ACC112 (cell line): ENCODE measurements around the gene USP4.

Experiments
- H2AFZ ChIP-seq: fragments of 200-600 bp; sonication (generic); one replicate; pipeline ENCODE4 v1.6.0; 2017; ENCODE audit warnings: antibody characterized with exemption, low read length; ENCODE audit not compliant: unreplicated experiment
- H3K27ac ChIP-seq: fragments of 200-600 bp; sonication (generic); 2 replicates; pipeline ENCODE4 v1.5.1; 2014; ENCODE audit warnings: low read depth, mild to moderate bottlenecking, antibody characterized with exemption, low read length, moderate library complexity
- H3K27me3 ChIP-seq: fragments of 200-600 bp; sonication (generic); 2 replicates; pipeline ENCODE4 v1.6.1; 2014; ENCODE audit warnings: mild to moderate bottlenecking, antibody characterized with exemption, low read length, moderate library complexity, mixed read lengths; ENCODE audit not compliant: insufficient read depth
- H3K36me3 ChIP-seq: fragments of 200-600 bp; sonication (generic); 2 replicates; pipeline ENCODE4 v1.6.1; 2016; ENCODE audit warnings: mild to moderate bottlenecking, antibody characterized with exemption, low read length, moderate library complexity, mixed read lengths; ENCODE audit not compliant: insufficient read depth
- H3K4me1 ChIP-seq: fragments of 200-600 bp; sonication (generic); one replicate; pipeline ENCODE4 v1.6.1; 2016; ENCODE audit warnings: low read length, mixed read lengths; ENCODE audit not compliant: insufficient read depth, unreplicated experiment, control insufficient read depth
- H3K4me3 ChIP-seq: fragments of 200-600 bp; sonication (generic); 2 replicates; pipeline ENCODE4 v1.5.1; 2014; ENCODE audit warnings: mild to moderate bottlenecking, low read depth, low read length
- H3K79me2 ChIP-seq: fragments of 200-600 bp; sonication (generic); one replicate; pipeline ENCODE4 v1.6.0; 2016; ENCODE audit warnings: low read length; ENCODE audit not compliant: control insufficient read depth, unreplicated experiment, insufficient read depth

Gene USP4

DNA sequence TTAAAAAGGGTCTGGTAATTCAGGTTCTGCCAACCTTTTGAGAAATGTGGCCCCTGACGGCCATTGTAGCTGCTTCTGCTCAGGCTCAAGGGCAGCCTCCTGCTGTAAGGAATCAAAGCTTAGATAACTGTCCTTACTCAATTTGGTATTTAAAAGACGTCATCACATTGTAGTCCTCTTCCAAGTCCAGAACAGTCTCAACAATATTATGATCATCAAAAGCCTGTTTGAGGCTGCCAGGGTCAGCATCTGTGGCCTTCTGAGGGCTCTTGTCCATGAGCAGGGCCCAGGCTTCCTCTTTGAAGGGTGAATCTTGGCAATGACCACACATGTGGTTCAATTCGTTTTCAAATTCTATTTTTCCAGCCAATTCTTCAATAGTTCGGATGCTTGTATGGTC, 68.8 kb downstream of the USP4 start:
- Histone ChIP-seq H3K36me3 (no peaks in the 10 kb centered on the region), H3K27me3 (no peaks in the 10 kb centered on the region), H3K79me2 (no peaks in the 10 kb centered on the region), H2AFZ (no peak overlapping the region), H3K4me1 (peaks cover 5% of the 10 kb centered on the region), H3K27ac (no peak overlapping the region), H3K4me3 (no peak overlapping the region)

DNA sequence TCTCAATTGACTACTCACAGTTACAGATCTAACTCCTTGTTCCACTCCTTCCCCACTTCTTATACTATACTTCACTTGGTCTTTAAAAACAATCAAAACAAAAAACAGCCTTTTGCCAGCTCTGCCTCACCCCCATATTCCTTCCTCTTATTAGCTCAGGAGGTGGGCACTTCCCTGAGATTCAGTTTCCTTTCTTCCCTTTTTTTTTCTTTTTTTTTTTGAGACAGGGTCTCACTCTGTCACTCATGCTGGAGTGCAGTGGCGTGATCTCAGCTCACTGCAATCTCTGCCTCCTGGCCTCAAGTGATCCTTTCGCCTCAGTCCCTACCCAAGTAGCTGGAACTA, 69.7 kb downstream of the USP4 start:
- Histone ChIP-seq H3K4me3 (no peak overlapping the region), H3K79me2 (no peaks in the 10 kb centered on the region), H3K27ac (no peak overlapping the region), H3K27me3 (no peaks in the 10 kb centered on the region), H2AFZ (no peak overlapping the region), H3K4me1 (no peaks in the 10 kb centered on the region), H3K36me3 (no peaks in the 10 kb centered on the region)

DNA sequence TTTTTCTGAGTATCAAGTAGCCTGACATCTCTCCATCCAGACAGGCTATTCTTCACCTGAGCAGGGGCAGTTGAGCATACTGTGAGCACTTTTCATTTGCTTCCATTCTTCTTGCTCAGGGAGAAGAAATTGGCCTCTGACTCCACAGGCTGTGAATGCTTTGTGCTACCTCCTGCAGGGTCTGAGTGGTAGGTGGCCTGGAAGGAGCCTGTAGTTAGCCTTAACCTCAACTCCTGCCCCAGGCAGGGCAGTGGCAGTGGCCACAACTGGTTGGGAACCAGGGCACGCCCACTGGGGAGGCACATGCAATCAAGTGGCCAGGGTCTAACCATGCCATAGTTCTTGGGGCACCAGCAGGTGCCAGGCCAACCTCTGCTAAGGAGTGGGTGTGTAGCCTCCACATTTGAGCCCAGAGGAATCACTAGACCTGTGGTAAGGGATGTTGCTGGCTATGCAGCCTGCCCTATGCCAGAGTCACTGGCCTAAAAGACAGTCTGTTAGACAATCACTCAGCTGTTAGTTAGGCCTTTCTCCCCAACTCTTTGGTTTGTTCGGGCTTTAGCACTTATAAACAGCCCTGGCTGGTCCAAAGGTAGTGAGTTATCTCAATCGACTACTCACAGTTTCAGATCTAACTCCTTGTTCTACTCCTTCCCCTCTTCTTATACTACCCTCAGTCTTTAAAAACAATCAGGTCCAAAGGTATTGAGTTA, 70.3 kb downstream of the USP4 start:
- Histone ChIP-seq H3K27ac (no peak overlapping the region), H3K4me3 (no peak overlapping the region), H3K4me1 (no peaks in the 10 kb centered on the region), H2AFZ (no peak overlapping the region), H3K27me3 (no peaks in the 10 kb centered on the region), H3K36me3 (no peaks in the 10 kb centered on the region), H3K79me2 (no peaks in the 10 kb centered on the region)

DNA sequence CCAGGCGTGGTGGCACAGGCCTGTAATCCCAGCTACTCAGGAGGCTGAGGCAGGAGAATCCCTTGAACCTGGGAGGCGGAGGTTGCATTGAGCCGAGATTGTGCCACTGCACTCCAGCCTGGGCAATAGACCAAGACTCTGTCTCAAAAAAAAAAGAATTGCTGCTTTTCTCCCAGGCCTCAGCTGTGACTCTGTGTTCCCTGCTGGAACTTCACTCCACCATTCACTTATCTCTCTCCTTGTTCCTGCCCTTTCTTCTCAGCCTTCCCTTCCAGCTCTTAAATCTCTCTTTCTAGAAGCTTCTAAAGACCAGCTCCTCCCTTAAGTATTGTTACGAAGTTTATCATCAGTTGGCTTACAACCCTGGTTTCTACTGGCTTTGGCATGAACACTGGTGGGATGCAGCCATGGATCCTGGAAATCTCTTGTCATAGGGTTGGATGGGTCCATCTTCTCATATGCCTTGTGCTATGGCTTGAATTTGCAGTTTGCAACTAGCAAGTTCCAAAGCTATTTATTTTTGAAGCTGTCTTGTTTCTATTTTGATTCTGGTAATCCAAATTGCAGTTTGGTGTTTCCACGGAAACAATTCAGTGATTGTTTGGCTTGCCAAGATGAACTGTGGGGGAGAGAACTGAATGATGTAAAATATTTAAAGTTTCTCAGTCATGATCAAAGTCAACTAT, 73.3 kb downstream of the USP4 start:
- no peaks in the 10 kb centered on the region for H3K79me2 ChIP-seq
- H3K27ac ChIP-seq, result no peak overlapping the region
- H3K36me3 ChIP-seq, result no peaks in the 10 kb centered on the region
- no peaks in the 10 kb centered on the region for H3K27me3 ChIP-seq
- no peak overlapping the region for H2AFZ ChIP-seq
- no peak overlapping the region for H3K4me3 ChIP-seq
- H3K4me1 ChIP-seq, result no peaks in the 10 kb centered on the region

DNA sequence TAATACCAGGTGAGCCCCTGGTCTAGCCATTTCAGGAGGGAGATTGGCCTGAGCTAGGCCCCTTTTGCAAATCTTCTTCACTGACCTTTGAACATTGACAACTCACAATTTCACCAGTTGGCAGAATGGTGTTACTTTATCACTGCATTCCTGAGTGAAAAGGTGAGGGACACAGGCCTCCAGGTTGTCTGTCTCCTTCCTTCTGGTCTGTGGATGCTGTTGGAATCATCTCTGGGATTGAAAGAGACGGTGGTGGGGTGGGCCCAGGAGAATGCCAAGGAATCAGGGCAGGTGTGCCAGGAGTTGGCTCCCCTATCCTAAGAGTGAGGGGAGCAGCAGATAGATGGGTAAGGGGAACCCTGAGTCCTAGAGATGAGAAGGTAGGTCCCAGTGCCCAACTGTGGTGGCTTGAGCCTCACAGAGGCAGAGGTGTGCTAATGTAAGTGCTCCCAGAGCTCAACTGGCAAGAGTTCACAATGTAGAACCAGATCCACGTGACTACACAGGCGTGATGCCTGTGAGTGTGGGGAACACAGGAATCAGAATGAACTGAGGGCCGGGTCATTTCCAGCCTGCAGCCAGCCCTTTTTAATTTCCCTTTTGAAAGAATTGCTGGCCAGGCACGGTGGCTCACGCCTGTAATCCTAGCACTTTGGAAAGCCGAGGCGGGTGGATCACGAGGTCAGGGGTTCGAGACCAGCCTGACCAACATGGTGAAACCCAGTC, 74.0 kb downstream of the USP4 start:
- H3K27ac ChIP-seq, result no peak overlapping the region
- H3K27me3 ChIP-seq, result no peaks in the 10 kb centered on the region
- H3K36me3 ChIP-seq, result no peaks in the 10 kb centered on the region

DNA sequence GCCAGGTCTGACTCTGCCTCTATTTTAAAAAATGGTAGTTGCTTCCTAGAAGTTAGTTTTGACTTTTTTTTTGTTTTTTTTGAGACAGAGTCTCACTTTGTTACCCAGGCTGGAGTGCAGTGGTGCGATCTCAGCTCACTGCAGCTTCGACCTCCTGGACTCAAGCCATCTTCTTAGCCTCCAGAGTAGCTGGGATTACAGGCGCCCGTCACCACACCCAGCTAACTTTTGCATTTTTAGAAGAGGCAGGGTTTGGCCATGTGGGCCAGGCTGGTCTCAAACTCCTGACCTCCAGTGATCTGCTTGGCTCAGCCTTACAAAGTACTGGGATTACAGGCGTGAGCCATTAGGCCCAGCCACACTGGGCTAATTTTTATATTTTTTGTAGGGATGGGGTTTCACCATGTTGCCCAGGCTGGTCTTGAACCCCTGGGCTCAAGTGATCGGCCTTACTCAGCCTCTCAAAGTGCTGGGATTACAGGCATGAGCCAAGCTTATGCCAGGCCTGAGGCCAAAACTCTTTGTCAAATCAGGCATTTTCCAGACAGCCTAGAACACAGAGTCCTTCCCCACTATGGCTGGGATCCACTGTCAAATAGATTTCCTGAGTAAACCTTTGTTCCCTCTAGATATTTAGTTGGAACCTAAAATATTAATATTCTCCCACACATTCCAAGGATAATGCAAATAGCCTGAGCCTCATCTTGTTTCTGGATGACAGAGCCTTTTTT, 76.5 kb downstream of the USP4 start:
- H3K36me3 ChIP-seq, result no peaks in the 10 kb centered on the region
- no peak overlapping the region for H3K27ac ChIP-seq
- H3K4me3 ChIP-seq, result no peak overlapping the region
- no peaks in the 10 kb centered on the region for H3K4me1 ChIP-seq
- no peaks in the 10 kb centered on the region for H3K27me3 ChIP-seq
- H2AFZ ChIP-seq, result no peak overlapping the region
- H3K79me2 ChIP-seq, result no peaks in the 10 kb centered on the region

More for the DNA sequence above, 74.0 kb downstream of the USP4 start:
- Histone ChIP-seq H2AFZ (no peak overlapping the region), H3K4me3 (no peak overlapping the region), H3K4me1 (no peaks in the 10 kb centered on the region), H3K79me2 (no peaks in the 10 kb centered on the region)

DNA sequence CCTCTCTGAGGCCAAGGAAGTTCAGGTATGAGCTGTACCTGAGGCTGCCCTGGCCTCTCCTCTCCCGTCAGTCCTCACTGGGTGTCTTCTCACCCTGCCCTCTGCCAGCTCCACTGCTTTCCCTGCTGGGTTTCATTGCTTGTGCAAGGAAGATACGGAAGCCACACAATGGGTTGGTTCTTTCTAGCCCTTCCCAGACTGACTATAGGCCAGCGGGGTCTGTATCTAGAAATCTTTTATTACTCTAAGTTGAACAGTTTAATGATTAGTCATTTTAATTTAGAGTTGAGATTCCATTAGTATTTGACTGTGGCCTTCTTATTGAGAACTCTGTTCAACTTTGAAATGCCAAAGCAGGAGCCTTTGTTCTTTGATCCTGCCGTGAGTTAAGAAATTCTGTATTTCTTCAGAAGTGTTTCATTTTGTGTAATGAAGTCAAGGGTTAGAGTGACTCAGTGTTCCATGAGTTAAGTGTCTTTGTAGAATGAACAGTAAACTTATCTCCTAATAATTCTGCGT, 79.0 kb downstream of the USP4 start:
- no peak overlapping the region for H2AFZ ChIP-seq
- no peaks in the 10 kb centered on the region for H3K4me1 ChIP-seq

DNA sequence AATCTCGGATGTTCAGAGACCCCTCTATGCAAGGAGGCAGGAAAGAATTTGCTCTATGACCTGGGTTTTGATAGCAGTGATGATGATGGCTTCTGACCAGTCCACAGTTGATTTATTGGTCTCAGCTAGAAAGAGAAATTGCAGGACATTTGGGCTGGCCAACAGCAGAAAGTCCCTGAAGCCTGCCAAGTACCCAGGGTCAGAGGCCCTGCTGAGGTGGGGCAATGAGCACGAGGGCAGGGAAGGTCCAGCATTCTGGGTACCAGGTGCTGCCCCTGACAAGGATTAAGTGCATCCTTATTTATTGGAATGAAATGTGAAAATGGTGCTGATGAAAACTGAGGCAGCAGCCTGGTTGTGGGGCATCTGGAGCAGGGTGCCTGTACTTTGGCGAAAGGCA, 82.7 kb downstream of the USP4 start:
- Histone ChIP-seq H3K79me2 (no peaks in the 10 kb centered on the region), H3K4me1 (no peaks in the 10 kb centered on the region), H3K36me3 (no peaks in the 10 kb centered on the region), H3K27me3 (no peaks in the 10 kb centered on the region), H3K27ac (no peak overlapping the region), H3K4me3 (no peak overlapping the region), H2AFZ (no peak overlapping the region)

More for the DNA sequence above, 79.0 kb downstream of the USP4 start:
- no peaks in the 10 kb centered on the region for H3K27me3 ChIP-seq
- H3K27ac ChIP-seq, result no peak overlapping the region
- no peaks in the 10 kb centered on the region for H3K36me3 ChIP-seq
- H3K4me3 ChIP-seq, result no peak overlapping the region
- H3K79me2 ChIP-seq, result no peaks in the 10 kb centered on the region

DNA sequence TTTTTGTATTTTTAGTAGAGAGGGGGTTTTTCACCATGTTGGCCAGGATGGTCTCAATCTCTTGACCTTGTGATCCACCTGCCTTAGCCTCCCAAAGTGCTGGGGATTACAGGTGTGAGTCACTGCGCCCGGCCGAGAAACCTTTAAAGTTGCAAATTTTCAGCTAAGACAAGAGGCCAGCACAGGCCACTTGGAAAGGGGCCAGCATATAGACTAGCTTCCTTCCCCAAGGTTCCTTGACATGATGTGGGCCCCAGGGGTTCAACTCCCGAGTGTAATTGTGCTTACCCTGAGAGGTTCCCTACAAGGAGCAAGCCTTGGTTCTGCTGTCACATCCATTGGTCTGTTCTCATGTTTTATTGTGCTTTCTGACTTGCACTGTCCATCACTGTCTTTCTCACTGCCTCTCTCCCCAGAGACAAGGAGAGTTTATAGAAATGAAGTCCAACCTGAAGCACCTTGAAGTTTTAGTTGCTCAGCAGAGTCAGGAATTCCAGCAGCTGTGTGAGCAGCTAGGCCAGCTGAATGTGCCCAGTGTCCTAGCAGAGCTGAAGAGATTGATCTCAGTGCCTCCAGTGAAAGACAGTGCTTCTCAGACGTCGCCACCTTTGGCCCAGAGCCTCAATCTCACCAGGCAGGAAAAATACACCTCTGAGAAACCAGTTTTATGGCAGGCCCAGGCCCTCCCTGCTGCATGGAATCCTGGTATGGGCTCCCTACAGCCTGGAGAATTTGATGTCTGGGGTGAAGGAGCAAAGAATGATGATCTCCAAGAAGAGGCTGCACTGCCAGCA, 83.9 kb downstream of the USP4 start:
- no peak overlapping the region for H3K4me3 ChIP-seq
- H3K4me1 ChIP-seq, result no peaks in the 10 kb centered on the region
- no peak overlapping the region for H3K27ac ChIP-seq
- no peak overlapping the region for H2AFZ ChIP-seq
- H3K79me2 ChIP-seq, result no peaks in the 10 kb centered on the region
- H3K27me3 ChIP-seq, result no peaks in the 10 kb centered on the region
- H3K36me3 ChIP-seq, result no peaks in the 10 kb centered on the region

DNA sequence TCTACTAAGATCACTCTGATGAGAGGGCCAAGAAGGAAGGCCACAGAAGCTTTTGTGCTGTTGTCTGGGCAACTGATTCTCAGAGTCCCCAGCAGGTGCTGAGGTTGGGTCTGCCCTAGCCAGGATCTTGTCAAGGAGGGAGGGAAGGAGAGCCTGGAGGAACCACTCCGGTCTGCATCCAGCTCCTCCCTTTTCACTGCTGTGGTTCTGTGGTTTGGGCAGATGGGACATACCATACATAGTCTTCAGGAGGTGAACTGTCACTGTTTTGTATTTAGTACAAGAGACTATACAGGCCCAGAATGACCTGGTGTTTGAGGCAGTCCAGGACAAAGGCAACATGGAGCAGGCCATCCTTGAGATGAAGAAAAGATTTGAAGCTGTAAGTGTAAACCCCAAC, 84.7 kb downstream of the USP4 start:
- no peaks in the 10 kb centered on the region for H3K79me2 ChIP-seq
- no peaks in the 10 kb centered on the region for H3K27me3 ChIP-seq
- H3K36me3 ChIP-seq, result no peaks in the 10 kb centered on the region
- no peak overlapping the region for H3K27ac ChIP-seq
- no peaks in the 10 kb centered on the region for H3K4me1 ChIP-seq
- H2AFZ ChIP-seq, result no peak overlapping the region
- H3K4me3 ChIP-seq, result no peak overlapping the region
